Cardiac fibroblast (primary cell): Measurements from ENCODE around the gene HDAC4.

Experiments used
- DNase-seq, 2 donors: peaks; one replicate each; pipeline versions ENCODE4 v3.0.0 to v3.0.0-alpha.2; 2010; ENCODE audit warnings: low read depth in 2 of 2
- H3K4me3 ChIP-seq, 2 donors: replicated peaks in 1 of 2; 1 replicate in 1 of 2; 2 replicates in 1 of 2; pipeline ENCODE4 v1.5.1; 2011; ENCODE audit warnings: low read depth in 2 of 2, low read length in 2 of 2, mild to moderate bottlenecking in 2 of 2, moderate library complexity in 1 of 2
- CTCF ChIP-seq: IDR thresholded peaks from one replicate; pipeline ENCODE4 v1.5.1; 2011; ENCODE audit warnings: low read depth, mild to moderate bottlenecking, low read length, inconsistent platforms

The HDAC4 gene

GRCh38 chr2:239412905-239413603, 12.2 kb upstream of the HDAC4 start:
- H3K4me3 ChIP-seq = no peak overlapping the region
- DNase-seq = no peak
- TF ChIP-seq CTCF = no peak

- TF ChIP-seq CTCF = no peak
- no peak overlapping the region for H3K4me3 ChIP-seq
- DNase-seq = no peak
Measured at GRCh38 chr2:239411549-239412319, 10.9 kb upstream of the HDAC4 start.

- no peak for DNase-seq
- no peak overlapping the region for H3K4me3 ChIP-seq
- TF ChIP-seq CTCF = no peak
Measured at GRCh38 chr2:239411117-239411516, 10.3 kb upstream of the HDAC4 start.

GRCh38 chr2:239409976-239410375, 9.2 kb upstream of the HDAC4 start:
- TF ChIP-seq CTCF = no peak
- no peak for DNase-seq
- no peak overlapping the region for H3K4me3 ChIP-seq

GRCh38 chr2:239407112-239407511, 6.3 kb upstream of the HDAC4 start:
- no peak for DNase-seq
- no peak overlapping the region for H3K4me3 ChIP-seq
- no peak for TF ChIP-seq CTCF

- no peak for DNase-seq
- no peak for TF ChIP-seq CTCF
- H3K4me3 ChIP-seq = no peak overlapping the region
Measured at GRCh38 chr2:239406316-239406995, 5.6 kb upstream of the HDAC4 start.
